IPS-15b (cell line): ENCODE measurements around the gene RC3H2.
A peak's percentile ranks its signal among the peaks of the same experiment; 100 is the strongest.
"Not testable (repeated sequence)": the region's sequence is repeated elsewhere in the genome, so short reads cannot be mapped to it uniquely, and the experiment has no call there.

Experiments used
- H3K27me3 ChIP-seq: one replicate; pipeline ENCODE4 v1.6.1; 2013; ENCODE audit warnings: low read length; ENCODE audit not compliant: control insufficient read depth, insufficient read depth
- H3K36me3 ChIP-seq: one replicate; pipeline ENCODE4 v1.6.1; 2013; ENCODE audit warnings: low read length; ENCODE audit not compliant: control insufficient read depth, insufficient read depth
- H3K4me1 ChIP-seq: one replicate; pipeline ENCODE4 v1.6.1; 2013; ENCODE audit warnings: mild to moderate bottlenecking, low read length; ENCODE audit not compliant: control insufficient read depth, insufficient read depth
- H3K4me3 ChIP-seq: one replicate; pipeline ENCODE4 v1.5.1; 2013; ENCODE audit warnings: low read depth, low read length
- H3K9ac ChIP-seq: one replicate; pipeline ENCODE4 v1.6.1; 2013; ENCODE audit warnings: low read depth, mild to moderate bottlenecking, low read length
- H3K9me3 ChIP-seq: one replicate; pipeline ENCODE4 v1.6.1; 2013; ENCODE audit warnings: mild to moderate bottlenecking, low read length; ENCODE audit not compliant: control insufficient read depth, insufficient read depth

RC3H2 gene

DNA sequence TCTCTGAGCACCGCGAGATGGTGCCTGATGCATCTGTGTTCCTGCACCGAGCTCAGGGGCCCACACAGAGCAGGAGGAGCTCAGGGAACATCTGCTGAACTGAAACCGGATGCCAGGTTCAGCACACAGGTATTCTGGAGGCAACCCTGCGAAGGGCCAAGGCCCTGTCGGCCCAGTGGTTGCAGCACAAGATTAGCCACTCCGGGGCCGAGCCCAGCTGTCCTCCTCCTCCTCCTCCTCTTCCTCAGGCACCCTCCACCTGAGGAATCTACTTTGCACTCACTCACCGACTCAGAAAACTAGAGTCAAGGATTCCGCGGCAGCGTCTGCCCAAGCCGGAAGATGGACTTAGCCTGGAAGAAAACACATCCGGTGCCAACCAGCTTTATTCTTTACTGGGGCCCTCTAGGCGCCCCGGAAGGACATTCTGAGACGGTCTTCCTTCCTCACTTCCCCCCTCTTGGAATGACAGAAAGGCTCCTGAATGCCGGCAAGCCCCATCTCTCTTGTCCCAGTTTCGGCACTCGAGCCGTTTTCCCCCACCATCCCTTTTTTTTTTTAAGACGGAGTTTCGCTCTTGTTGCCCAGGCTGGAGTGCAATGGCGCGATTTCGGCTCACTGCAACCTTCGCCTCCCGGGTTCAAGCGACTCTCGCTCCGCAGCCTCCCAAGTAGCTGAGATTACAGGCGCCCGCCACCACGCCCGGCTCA, 8.0 kb upstream of the RC3H2 start, which contains the start of gene ZBTB6:
TSS of gene ZBTB6 (minus strand) at position 360 of the 710 bp plus-strand sequence. CDS start 1,251 bp downstream, outside the sequence.
- no peaks in the 10 kb centered on the region for H3K4me1 ChIP-seq
- H3K36me3 ChIP-seq, result peaks cover 3% of the 10 kb centered on the region
- H3K27me3 ChIP-seq, result no peaks in the 10 kb centered on the region
- H3K9ac ChIP-seq, result peak within 1 kb of the TSS; percentile 95
- H3K9me3 ChIP-seq, result no peaks in the 10 kb centered on the region
- H3K4me3 ChIP-seq, result peak within 1 kb of the TSS; percentile 97

- Histone ChIP-seq H3K9me3 (no peaks in the 10 kb centered on the region), H3K4me1 (no peaks in the 10 kb centered on the region), H3K9ac (peak overlapping the region; percentile 95), H3K4me3 (peak overlapping the region; percentile 97), H3K36me3 (peaks cover 3% of the 10 kb centered on the region), H3K27me3 (no peaks in the 10 kb centered on the region)
Measured at GRCh38 chr9:122912671-122912963, 7.5 kb upstream of the RC3H2 start.

- H3K4me1 ChIP-seq, H3K36me3 ChIP-seq, H3K9me3 ChIP-seq, H3K9ac ChIP-seq, H3K27me3 ChIP-seq, H3K4me3 ChIP-seq: not testable (repeated sequence)
Measured at GRCh38 chr9:122906122-122906521, 963 bp upstream of the RC3H2 start.

DNA sequence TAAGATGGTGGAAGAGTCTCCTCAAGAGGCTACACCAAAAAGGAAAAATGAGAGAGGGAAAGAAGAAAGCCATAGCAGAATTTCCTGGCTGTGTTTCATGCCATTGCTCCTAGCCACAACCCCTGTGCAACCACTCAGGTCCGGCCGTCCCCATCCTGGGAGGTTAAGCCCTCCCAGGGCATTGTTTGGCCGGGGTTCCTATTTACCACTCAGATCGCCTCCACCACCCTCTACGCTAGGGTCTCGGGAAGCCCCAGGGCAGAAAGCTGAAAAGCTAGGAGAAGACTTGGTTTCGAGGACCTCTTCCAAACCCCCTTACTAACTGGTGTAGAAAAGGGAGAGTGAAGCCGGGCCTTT, 715 bp downstream of the RC3H2 start:
- Histone ChIP-seq H3K36me3 (no peaks in the 10 kb centered on the region), H3K9me3 (no peaks in the 10 kb centered on the region), H3K27me3 (no peaks in the 10 kb centered on the region), H3K9ac (peak overlapping the region; percentile 97), H3K4me3 (peak overlapping the region; percentile 84), H3K4me1 (no peaks in the 10 kb centered on the region)

GRCh38 chr9:122900791-122901190, 4.4 kb downstream of the RC3H2 start:
- Histone ChIP-seq H3K9ac (no peak overlapping the region), H3K36me3 (no peaks in the 10 kb centered on the region), H3K9me3 (no peaks in the 10 kb centered on the region), H3K4me3 (no peak overlapping the region), H3K4me1 (no peaks in the 10 kb centered on the region), H3K27me3 (no peaks in the 10 kb centered on the region)

DNA sequence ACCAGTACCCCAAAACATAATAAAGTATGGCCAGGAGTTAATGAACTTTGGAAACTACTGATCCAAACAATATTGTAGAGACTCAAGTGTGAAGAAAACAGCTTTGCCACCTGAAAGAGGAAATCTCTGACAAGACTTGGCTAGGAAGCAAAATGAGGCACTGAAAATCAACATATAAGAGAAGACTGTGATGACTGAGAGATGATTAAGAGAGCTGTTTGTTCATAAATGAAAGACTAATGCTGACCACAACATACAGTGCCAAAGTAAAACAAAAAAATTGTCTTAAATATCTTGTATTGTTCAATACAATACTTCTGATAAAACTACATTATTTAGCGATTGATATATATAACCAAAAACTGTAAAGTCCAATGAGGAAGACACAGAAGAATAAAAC, 7.2 kb downstream of the RC3H2 start:
- H3K9me3 ChIP-seq, result no peaks in the 10 kb centered on the region
- no peak overlapping the region for H3K4me3 ChIP-seq
- H3K9ac ChIP-seq, result no peak overlapping the region
- H3K4me1 ChIP-seq, result no peaks in the 10 kb centered on the region
- H3K27me3 ChIP-seq, result no peaks in the 10 kb centered on the region
- H3K36me3 ChIP-seq, result peaks cover 2% of the 10 kb centered on the region

DNA sequence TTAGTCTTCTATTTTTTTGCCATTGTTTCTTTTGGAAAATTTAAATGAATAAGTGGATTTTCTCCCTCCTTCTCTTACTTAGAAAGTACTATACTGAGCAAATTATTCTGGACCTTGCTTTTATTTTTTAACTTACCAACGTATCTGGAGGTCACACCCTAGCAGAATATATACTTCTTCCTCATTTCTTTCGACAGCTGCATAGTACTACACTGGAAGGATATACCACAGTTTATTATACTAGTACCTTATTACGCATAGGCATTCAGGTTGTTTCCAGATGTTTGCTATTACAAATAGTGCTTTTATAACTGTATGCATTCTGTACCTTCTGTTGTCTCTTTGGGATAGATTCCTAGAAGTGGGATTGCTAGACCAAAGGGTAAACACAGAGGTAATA, 16.7 kb downstream of the RC3H2 start:
- peaks cover 10% of the 10 kb centered on the region for H3K36me3 ChIP-seq
- no peaks in the 10 kb centered on the region for H3K9me3 ChIP-seq

GRCh38 chr9:122883125-122883524, 22.0 kb downstream of the RC3H2 start:
- Histone ChIP-seq H3K9me3 (no peaks in the 10 kb centered on the region), H3K27me3 (no peaks in the 10 kb centered on the region), H3K9ac (no peak overlapping the region), H3K4me1 (no peaks in the 10 kb centered on the region), H3K36me3 (peaks cover 14% of the 10 kb centered on the region), H3K4me3 (no peak overlapping the region)

More for the DNA sequence above, 16.7 kb downstream of the RC3H2 start:
- Histone ChIP-seq H3K4me1 (no peaks in the 10 kb centered on the region), H3K9ac (no peak overlapping the region), H3K27me3 (no peaks in the 10 kb centered on the region), H3K4me3 (no peak overlapping the region)

- no peak overlapping the region for H3K4me3 ChIP-seq
- no peaks in the 10 kb centered on the region for H3K9me3 ChIP-seq
- peaks cover 25% of the 10 kb centered on the region for H3K36me3 ChIP-seq
- no peaks in the 10 kb centered on the region for H3K4me1 ChIP-seq
- H3K9ac ChIP-seq, result no peak overlapping the region
- no peaks in the 10 kb centered on the region for H3K27me3 ChIP-seq
Measured at GRCh38 chr9:122879443-122879842, 25.7 kb downstream of the RC3H2 start.

DNA sequence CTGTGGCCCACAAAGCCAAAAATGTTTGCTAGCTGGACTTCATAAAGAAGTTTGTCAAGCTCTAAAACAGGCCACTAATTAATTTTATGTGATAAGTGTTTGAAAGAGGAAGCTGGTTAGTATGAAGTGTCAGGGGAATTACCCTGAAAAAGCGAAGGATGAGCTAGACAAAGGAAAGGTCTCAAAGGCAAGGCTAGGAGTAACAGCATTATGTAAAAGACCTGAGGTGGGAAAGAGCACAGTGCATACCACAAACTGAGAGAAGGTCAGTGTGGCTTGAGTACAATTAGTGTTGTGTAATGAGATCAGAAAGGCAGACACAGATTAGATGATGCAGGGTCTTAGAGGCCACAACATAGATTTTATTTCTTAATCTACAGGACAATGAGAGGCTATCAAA, 29.6 kb downstream of the RC3H2 start:
- H3K4me3 ChIP-seq, result no peak overlapping the region
- H3K9ac ChIP-seq, result no peak overlapping the region
- H3K9me3 ChIP-seq, result no peaks in the 10 kb centered on the region
- peaks cover 22% of the 10 kb centered on the region for H3K36me3 ChIP-seq
- H3K27me3 ChIP-seq, result no peaks in the 10 kb centered on the region
- no peaks in the 10 kb centered on the region for H3K4me1 ChIP-seq

GRCh38 chr9:122867276-122867675, 37.9 kb downstream of the RC3H2 start:
- H3K4me1 ChIP-seq, H3K9ac ChIP-seq, H3K9me3 ChIP-seq, H3K27me3 ChIP-seq, H3K36me3 ChIP-seq, H3K4me3 ChIP-seq: not testable (repeated sequence)

- Histone ChIP-seq H3K27me3 (no peaks in the 10 kb centered on the region), H3K9me3 (no peaks in the 10 kb centered on the region), H3K9ac (no peak overlapping the region), H3K4me3 (no peak overlapping the region), H3K4me1 (no peaks in the 10 kb centered on the region), H3K36me3 (peaks cover 7% of the 10 kb centered on the region)
Measured at GRCh38 chr9:122866079-122866478, 39.1 kb downstream of the RC3H2 start.
